ENCODE data around the gene RXRB.

Gene RXRB

GRCh38 chr6:33189625-33190448, 10.6 kb downstream of the RXRB start:
- H3K9me3 ChIP-seq (ENCODE audit: control insufficient read depth, low read length) = no peaks in the 10 kb centered on the region
- peaks cover 14% of the 10 kb centered on the region for H3K4me1 ChIP-seq (ENCODE audit: control insufficient read depth, insufficient read depth, low read length, poor library complexity, severe bottlenecking)
- H3K36me3 ChIP-seq (ENCODE audit: control insufficient read depth, insufficient read depth, low read length) = peaks cover 9% of the 10 kb centered on the region
- no peak for DNase-seq
- no peak overlapping the region for H3K4me3 ChIP-seq (ENCODE audit: insufficient read depth, low read depth, low read length, poor library complexity, severe bottlenecking)
- H3K27me3 ChIP-seq (replicated peaks; ENCODE audit: control insufficient read depth, insufficient read depth, low read length, poor library complexity, severe bottlenecking) = peaks cover 16% of the 10 kb centered on the region
- H3K27ac ChIP-seq (ENCODE audit: insufficient read depth, low read length, poor library complexity, severe bottlenecking) = no peak overlapping the region

GRCh38 chr6:33189164-33189563, 11.3 kb downstream of the RXRB start:
- DNase-seq = no peak
- Histone ChIP-seq H3K27ac (ENCODE audit: insufficient read depth, low read length, poor library complexity, severe bottlenecking) (no peak overlapping the region), H3K27me3 (replicated peaks; ENCODE audit: control insufficient read depth, insufficient read depth, low read length, poor library complexity, severe bottlenecking) (peaks cover 16% of the 10 kb centered on the region)

GRCh38 chr6:33187809-33188208, 12.7 kb downstream of the RXRB start:
- Histone ChIP-seq H3K4me3 (ENCODE audit: insufficient read depth, low read depth, low read length, poor library complexity, severe bottlenecking) (no peak overlapping the region), H3K9me3 (ENCODE audit: control insufficient read depth, low read length) (no peaks in the 10 kb centered on the region), H3K36me3 (ENCODE audit: control insufficient read depth, insufficient read depth, low read length) (no peaks in the 10 kb centered on the region), H3K27me3 (replicated peaks; ENCODE audit: control insufficient read depth, insufficient read depth, low read length, poor library complexity, severe bottlenecking) (peaks cover 16% of the 10 kb centered on the region), H3K4me1 (ENCODE audit: control insufficient read depth, insufficient read depth, low read length, poor library complexity, severe bottlenecking) (peaks cover 20% of the 10 kb centered on the region), H3K27ac (ENCODE audit: insufficient read depth, low read length, poor library complexity, severe bottlenecking) (no peak overlapping the region)
- DNase-seq = no peak

More at GRCh38 chr6:33189164-33189563, 11.3 kb downstream of the RXRB start:
- peaks cover 17% of the 10 kb centered on the region for H3K4me1 ChIP-seq (ENCODE audit: control insufficient read depth, insufficient read depth, low read length, poor library complexity, severe bottlenecking)
- no peaks in the 10 kb centered on the region for H3K9me3 ChIP-seq (ENCODE audit: control insufficient read depth, low read length)
- H3K4me3 ChIP-seq (ENCODE audit: insufficient read depth, low read depth, low read length, poor library complexity, severe bottlenecking) = no peak overlapping the region
- H3K36me3 ChIP-seq (ENCODE audit: control insufficient read depth, insufficient read depth, low read length) = peaks cover 2% of the 10 kb centered on the region

GRCh38 chr6:33185654-33186187, 14.7 kb downstream of the RXRB start:
- Histone ChIP-seq H3K9me3 (ENCODE audit: control insufficient read depth, low read length) (no peaks in the 10 kb centered on the region), H3K4me3 (ENCODE audit: insufficient read depth, low read depth, low read length, poor library complexity, severe bottlenecking) (no peak overlapping the region), H3K27ac (ENCODE audit: insufficient read depth, low read length, poor library complexity, severe bottlenecking) (no peak overlapping the region), H3K36me3 (ENCODE audit: control insufficient read depth, insufficient read depth, low read length) (no peaks in the 10 kb centered on the region), H3K27me3 (replicated peaks; ENCODE audit: control insufficient read depth, insufficient read depth, low read length, poor library complexity, severe bottlenecking) (peaks cover 3% of the 10 kb centered on the region), H3K4me1 (ENCODE audit: control insufficient read depth, insufficient read depth, low read length, poor library complexity, severe bottlenecking) (peaks cover 12% of the 10 kb centered on the region)
- DNase-seq = no peak

- H3K27ac ChIP-seq (ENCODE audit: insufficient read depth, low read length, poor library complexity, severe bottlenecking) = no peak overlapping the region
- H3K27me3 ChIP-seq (replicated peaks; ENCODE audit: control insufficient read depth, insufficient read depth, low read length, poor library complexity, severe bottlenecking) = peaks cover 3% of the 10 kb centered on the region
- no peaks in the 10 kb centered on the region for H3K9me3 ChIP-seq (ENCODE audit: control insufficient read depth, low read length)
- no peaks in the 10 kb centered on the region for H3K36me3 ChIP-seq (ENCODE audit: control insufficient read depth, insufficient read depth, low read length)
- no peak for DNase-seq
- H3K4me3 ChIP-seq (ENCODE audit: insufficient read depth, low read depth, low read length, poor library complexity, severe bottlenecking) = no peak overlapping the region
- H3K4me1 ChIP-seq (ENCODE audit: control insufficient read depth, insufficient read depth, low read length, poor library complexity, severe bottlenecking) = peaks cover 12% of the 10 kb centered on the region
Measured at GRCh38 chr6:33185190-33185589, 15.3 kb downstream of the RXRB start.

- DNase-seq = no peak
- no peaks in the 10 kb centered on the region for H3K27me3 ChIP-seq (replicated peaks; ENCODE audit: control insufficient read depth, insufficient read depth, low read length, poor library complexity, severe bottlenecking)
- H3K4me1 ChIP-seq (ENCODE audit: control insufficient read depth, insufficient read depth, low read length, poor library complexity, severe bottlenecking) = peaks cover 12% of the 10 kb centered on the region
- no peak overlapping the region for H3K27ac ChIP-seq (ENCODE audit: insufficient read depth, low read length, poor library complexity, severe bottlenecking)
- H3K36me3 ChIP-seq (ENCODE audit: control insufficient read depth, insufficient read depth, low read length) = no peaks in the 10 kb centered on the region
- H3K4me3 ChIP-seq (ENCODE audit: insufficient read depth, low read depth, low read length, poor library complexity, severe bottlenecking) = no peak overlapping the region
- no peaks in the 10 kb centered on the region for H3K9me3 ChIP-seq (ENCODE audit: control insufficient read depth, low read length)
Measured at GRCh38 chr6:33183071-33183683, 17.3 kb downstream of the RXRB start.

- no peaks in the 10 kb centered on the region for H3K36me3 ChIP-seq (ENCODE audit: control insufficient read depth, insufficient read depth, low read length)
- no peak overlapping the region for H3K27ac ChIP-seq (ENCODE audit: insufficient read depth, low read length, poor library complexity, severe bottlenecking)
- H3K9me3 ChIP-seq (ENCODE audit: control insufficient read depth, low read length) = no peaks in the 10 kb centered on the region
- no peaks in the 10 kb centered on the region for H3K27me3 ChIP-seq (replicated peaks; ENCODE audit: control insufficient read depth, insufficient read depth, low read length, poor library complexity, severe bottlenecking)
- no peak overlapping the region for H3K4me3 ChIP-seq (ENCODE audit: insufficient read depth, low read depth, low read length, poor library complexity, severe bottlenecking)
- DNase-seq = no peak
- H3K4me1 ChIP-seq (ENCODE audit: control insufficient read depth, insufficient read depth, low read length, poor library complexity, severe bottlenecking) = peaks cover 12% of the 10 kb centered on the region
Measured at GRCh38 chr6:33181141-33181540, 19.3 kb downstream of the RXRB start.

GRCh38 chr6:33178755-33179475, 21.6 kb downstream of the RXRB start:
- no peak for DNase-seq
- H3K4me1 ChIP-seq (ENCODE audit: control insufficient read depth, insufficient read depth, low read length, poor library complexity, severe bottlenecking) = peaks cover 6% of the 10 kb centered on the region
- H3K27ac ChIP-seq (ENCODE audit: insufficient read depth, low read length, poor library complexity, severe bottlenecking) = no peak overlapping the region
- H3K27me3 ChIP-seq (replicated peaks; ENCODE audit: control insufficient read depth, insufficient read depth, low read length, poor library complexity, severe bottlenecking) = no peaks in the 10 kb centered on the region
- no peaks in the 10 kb centered on the region for H3K36me3 ChIP-seq (ENCODE audit: control insufficient read depth, insufficient read depth, low read length)
- H3K4me3 ChIP-seq (ENCODE audit: insufficient read depth, low read depth, low read length, poor library complexity, severe bottlenecking) = no peak overlapping the region
- no peaks in the 10 kb centered on the region for H3K9me3 ChIP-seq (ENCODE audit: control insufficient read depth, low read length)

GRCh38 chr6:33177552-33178446, 22.7 kb downstream of the RXRB start:
- Histone ChIP-seq H3K36me3 (ENCODE audit: control insufficient read depth, insufficient read depth, low read length) (no peaks in the 10 kb centered on the region), H3K4me1 (ENCODE audit: control insufficient read depth, insufficient read depth, low read length, poor library complexity, severe bottlenecking) (no peaks in the 10 kb centered on the region), H3K27ac (ENCODE audit: insufficient read depth, low read length, poor library complexity, severe bottlenecking) (no peak overlapping the region), H3K27me3 (replicated peaks; ENCODE audit: control insufficient read depth, insufficient read depth, low read length, poor library complexity, severe bottlenecking) (no peaks in the 10 kb centered on the region), H3K9me3 (ENCODE audit: control insufficient read depth, low read length) (no peaks in the 10 kb centered on the region), H3K4me3 (ENCODE audit: insufficient read depth, low read depth, low read length, poor library complexity, severe bottlenecking) (no peak overlapping the region)
- DNase-seq = no peak
